K562 (cell line): Measurements from ENCODE around the gene CTXN1. TPM values are rescaled to one million over a fixed set of nuclear protein-coding genes. Genes with fewer than 3 reads are reported as not detected.

ENCODE experiments used
- ATF1 ChIP-seq, 2 experiments: fragments of 450-650 bp in 1 of 2; IDR thresholded peaks; 2 replicates each; pipeline ENCODE4 v1.6.1; 2016; ENCODE audit warnings: missing compliant biosample characterization in 1 of 2, missing genetic modification characterization in 1 of 2
- BCOR ChIP-seq: fragments of 450-650 bp; IDR thresholded peaks from 2 replicates; pipeline ENCODE4 v1.6.1; 2016
- BDP1 ChIP-seq: IDR thresholded peaks from 3 replicates; pipeline ENCODE4 v1.6.1; 2011; ENCODE audit not compliant: insufficient read length, insufficient read depth
- EP400 ChIP-seq: fragments of 450-650 bp; IDR thresholded peaks from 2 replicates; pipeline ENCODE4 v1.6.1; 2017; ENCODE audit warnings: antibody characterized with exemption, mild to moderate bottlenecking, moderate library complexity
- HMBOX1 ChIP-seq: sonication (generic); IDR thresholded peaks from 2 replicates; pipeline ENCODE4 v1.6.1; 2016
- KAT8 ChIP-seq: fragments of 450-650 bp; IDR thresholded peaks from 2 replicates; pipeline ENCODE4 v1.6.1; 2016; ENCODE audit warnings: low read depth, mild to moderate bottlenecking
- NFATC3 ChIP-seq: fragments of 450-650 bp; IDR thresholded peaks from 2 replicates; pipeline ENCODE4 v1.6.1; 2017; ENCODE audit warnings: mild to moderate bottlenecking
- POLR3G ChIP-seq: IDR thresholded peaks from 2 replicates; pipeline ENCODE4 v1.6.1; 2011; ENCODE audit not compliant: insufficient read length, insufficient replicate concordance; ENCODE audit errors: extremely low read depth
- PTBP1 ChIP-seq: fragments of 200-400 bp; formaldehyde crosslinking; IDR thresholded peaks from 2 replicates; pipeline ENCODE4 v1.6.1; 2017; ENCODE audit warnings: low read depth, low read length
- PTRF ChIP-seq: fragments of 450-650 bp; IDR thresholded peaks from 2 replicates; pipeline ENCODE4 v1.6.1; 2016; ENCODE audit warnings: mild to moderate bottlenecking, missing genetic modification characterization, missing compliant biosample characterization
- RBFOX2 ChIP-seq: fragments of 200-400 bp; formaldehyde crosslinking; IDR thresholded peaks from 2 replicates; pipeline ENCODE4 v1.6.1; 2017; ENCODE audit warnings: low read depth, mild to moderate bottlenecking, low read length, moderate library complexity
- RBM25 ChIP-seq: fragments of 200-400 bp; formaldehyde crosslinking; IDR thresholded peaks from 2 replicates; pipeline ENCODE4 v1.6.1; 2018; ENCODE audit warnings: low read length, low read depth, moderate library complexity; ENCODE audit not compliant: severe bottlenecking
- SIN3A ChIP-seq, 2 experiments: fragments of 150-350 bp in 1 of 2; IDR thresholded peaks; 2 replicates each; pipeline ENCODE4 v1.6.1; 2011 to 2016; ENCODE audit warnings: borderline replicate concordance in 2 of 2, low read depth in 2 of 2, low read length in 2 of 2, mild to moderate bottlenecking in 2 of 2, moderate library complexity in 2 of 2; ENCODE audit not compliant: control insufficient read depth in 1 of 2
- SRSF3 ChIP-seq: fragments of 200-400 bp; formaldehyde crosslinking; IDR thresholded peaks from 2 replicates; pipeline ENCODE4 v1.6.1; 2016; ENCODE audit warnings: mild to moderate bottlenecking, low read length, moderate library complexity; ENCODE audit not compliant: insufficient read depth
- ZNF121 ChIP-seq: sonication (generic); formaldehyde crosslinking; conservative IDR thresholded peaks from 2 replicates; pipeline ENCODE4 v1.8.0; 2022; ENCODE audit warnings: missing genetic modification reagents
- ZNF232 ChIP-seq: sonication (generic); formaldehyde crosslinking; IDR thresholded peaks from 2 replicates; pipeline ENCODE4 v1.8.0; 2022; ENCODE audit warnings: mild to moderate bottlenecking, missing genetic modification reagents
- ZNF444 ChIP-seq: fragments of 250-450 bp; sonication (Bioruptor Pico); IDR thresholded peaks from 2 replicates; pipeline ENCODE4 v1.4.0; 2020; ENCODE audit warnings: mild to moderate bottlenecking, moderate library complexity
- ZNF445 ChIP-seq: fragments of 250-450 bp; sonication (Bioruptor Pico); IDR thresholded peaks from 2 replicates; pipeline ENCODE4 v1.4.0; 2020; ENCODE audit warnings: low read depth, mild to moderate bottlenecking, moderate library complexity
- ZNF655 ChIP-seq: fragments of 250-450 bp; sonication (Bioruptor Pico); IDR thresholded peaks from 2 replicates; pipeline ENCODE4 v1.5.0; 2021
- polyA plus RNA-seq, 8 experiments: library from polyadenylated mRNA; depleted of rRNA in 4 of 8; stranded (reverse) in 5 of 8; unstranded in 3 of 8; fragments of >200 nt; fragmentation: Nextera tagmentation in 2 of 8; fragmentation: Illumina TruSeq in 1 of 8; extraction: Ambion mirVana in 2 of 8; extraction: Trizol in 1 of 8; gene quantifications; 2 replicates each; pipeline versions ENCODE4 v1.2.1 to v1.2.3, GENCODE V29; 2011 to 2014; ENCODE audit warnings: inconsistent platforms in 1 of 8, missing spikeins in 1 of 8
- total RNA-seq, 7 experiments: library from RNA; depleted of rRNA in 6 of 7; stranded (reverse); fragments of >200 nt in 6 of 7; fragmentation: Illumina TruSeq in 2 of 7; extraction: Trizol in 2 of 7; gene quantifications; 2 replicates each; pipeline versions ENCODE4 v1.2.1 to v1.2.3, GENCODE V29; 2011 to 2021; ENCODE audit warnings: low replicate concordance in 1 of 7
- TF ChIP-seq, protein P1 (sequence below), 2 experiments: fragments of 200-800 bp in 1 of 2; sonication (Bioruptor generic) in 1 of 2; sonication (generic) in 1 of 2; formaldehyde crosslinking in 1 of 2; IDR thresholded peaks in 1 of 2; conservative IDR thresholded peaks in 1 of 2; 2 replicates each; pipeline versions ENCODE4 v1.5.0 to v1.6.1; 2016 to 2020; ENCODE audit warnings: missing compliant biosample characterization in 1 of 2, missing genetic modification characterization in 1 of 2, missing genetic modification reagents in 1 of 2
- TF ChIP-seq, protein P2 (sequence below): fragments of 250-450 bp; sonication (Bioruptor Pico); IDR thresholded peaks from 2 replicates; pipeline ENCODE4 v1.5.0; 2020; ENCODE audit warnings: mild to moderate bottlenecking, borderline replicate concordance

Gene CTXN1
- total and polyA plus RNA-seq, 9 of the 15 experiments (the other 6 are each of a cell fraction or from before 2014, with no cell fraction given): 0.15 to 37.4 (median 1.8) TPM; not detected in 2

- TF ChIP-seq, protein P1, sequence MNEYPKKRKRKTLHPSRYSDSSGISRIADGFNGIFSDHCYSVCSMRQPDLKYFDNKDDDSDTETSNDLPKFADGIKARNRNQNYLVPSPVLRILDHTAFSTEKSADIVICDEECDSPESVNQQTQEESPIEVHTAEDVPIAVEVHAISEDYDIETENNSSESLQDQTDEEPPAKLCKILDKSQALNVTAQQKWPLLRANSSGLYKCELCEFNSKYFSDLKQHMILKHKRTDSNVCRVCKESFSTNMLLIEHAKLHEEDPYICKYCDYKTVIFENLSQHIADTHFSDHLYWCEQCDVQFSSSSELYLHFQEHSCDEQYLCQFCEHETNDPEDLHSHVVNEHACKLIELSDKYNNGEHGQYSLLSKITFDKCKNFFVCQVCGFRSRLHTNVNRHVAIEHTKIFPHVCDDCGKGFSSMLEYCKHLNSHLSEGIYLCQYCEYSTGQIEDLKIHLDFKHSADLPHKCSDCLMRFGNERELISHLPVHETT (CRISPR knock-in tag; conservative IDR thresholded peaks at IDR 0.05 in 1 of 2, IDR thresholded peaks at IDR 0.05 in 1 of 2): peak in 1 of 2 experiments; percentile 97; a peak in 2 of 4 replicates
- TF ChIP-seq SIN3A (IDR thresholded peaks at IDR 0.05; ENCODE audit: borderline replicate concordance in 2 of 2, control insufficient read depth in 1 of 2, low read depth in 2 of 2, low read length in 2 of 2) (peak in 1 of 2 experiments; percentile 15; a peak in 1 of 4 replicates), ZNF655 (CRISPR knock-in tag) (no peak), PTRF (0 out of 2 replicates have a peak, but pooled peaks have one; percentile 19), ZNF121 (no peak), BCOR (peak; percentile 14; the same call in 1 of the 2 replicates), ZNF445 (CRISPR knock-in tag) (no peak), RBM25 (peak; percentile 94), BDP1 (no peak), RBFOX2 (peak; percentile 73), ZNF232 (CRISPR knock-in tag) (no peak), PTBP1 (no peak), ATF1 (CRISPR knock-in tag; IDR thresholded peaks at IDR 0.05) (no peak), ATF1 (tag; IDR thresholded peaks at IDR 0.05) (peak; percentile 66), HMBOX1 (no peak), KAT8 (no peak), POLR3G (no peak), EP400 (no peak; the same call in 1 of the 2 replicates), NFATC3 (no peak), ZNF444 (CRISPR knock-in tag) (no peak), SRSF3 (no peak)
- TF ChIP-seq, protein P2, sequence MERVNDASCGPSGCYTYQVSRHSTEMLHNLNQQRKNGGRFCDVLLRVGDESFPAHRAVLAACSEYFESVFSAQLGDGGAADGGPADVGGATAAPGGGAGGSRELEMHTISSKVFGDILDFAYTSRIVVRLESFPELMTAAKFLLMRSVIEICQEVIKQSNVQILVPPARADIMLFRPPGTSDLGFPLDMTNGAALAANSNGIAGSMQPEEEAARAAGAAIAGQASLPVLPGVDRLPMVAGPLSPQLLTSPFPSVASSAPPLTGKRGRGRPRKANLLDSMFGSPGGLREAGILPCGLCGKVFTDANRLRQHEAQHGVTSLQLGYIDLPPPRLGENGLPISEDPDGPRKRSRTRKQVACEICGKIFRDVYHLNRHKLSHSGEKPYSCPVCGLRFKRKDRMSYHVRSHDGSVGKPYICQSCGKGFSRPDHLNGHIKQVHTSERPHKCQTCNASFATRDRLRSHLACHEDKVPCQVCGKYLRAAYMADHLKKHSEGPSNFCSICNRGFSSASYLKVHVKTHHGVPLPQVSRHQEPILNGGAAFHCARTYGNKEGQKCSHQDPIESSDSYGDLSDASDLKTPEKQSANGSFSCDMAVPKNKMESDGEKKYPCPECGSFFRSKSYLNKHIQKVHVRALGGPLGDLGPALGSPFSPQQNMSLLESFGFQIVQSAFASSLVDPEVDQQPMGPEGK (CRISPR knock-in tag): no peak
Measured at GRCh38 chr19:7919610-7920518, 6.1 kb downstream of the CTXN1 start, which contains the start of gene SNAPC2 (continued).
